ENCODE measurements around the gene COX20. TPM values are rescaled to one million over a fixed set of nuclear protein-coding genes. Genes with fewer than 3 reads are reported as not detected.

COX20 gene
- total and polyA plus RNA-seq, 2 of the 13 experiments (the other 11 are each of a cell fraction or from before 2014, with no cell fraction given) = 34.4 to 95.8 TPM

- no peak for TF ChIP-seq JDP2 (CRISPR knock-in tag; IDR thresholded peaks at IDR 0.05; ENCODE audit: borderline replicate concordance)
- no peak for TF ChIP-seq HMG20A (CRISPR knock-in tag; IDR thresholded peaks at IDR 0.05; ENCODE audit: borderline replicate concordance)
- TF ChIP-seq SAP130 (CRISPR knock-in tag; IDR thresholded peaks at IDR 0.05; ENCODE audit: low read depth) = peak; percentile 33; the same call in 1 of the 2 replicates
- TF ChIP-seq ZNF652 (CRISPR knock-in tag; IDR thresholded peaks at IDR 0.05; ENCODE audit: borderline replicate concordance, low read depth) = peak; percentile 51; the same call in 1 of the 2 replicates
- no peak for TF ChIP-seq TP53 (CRISPR knock-in tag; conservative IDR thresholded peaks at IDR 0.05)
- no peak for TF ChIP-seq KLF13 (CRISPR knock-in tag; IDR thresholded peaks at IDR 0.05)
- TF ChIP-seq SOX5 (CRISPR knock-in tag; IDR thresholded peaks at IDR 0.05; ENCODE audit: borderline replicate concordance) = no peak
- TF ChIP-seq, protein P1, sequence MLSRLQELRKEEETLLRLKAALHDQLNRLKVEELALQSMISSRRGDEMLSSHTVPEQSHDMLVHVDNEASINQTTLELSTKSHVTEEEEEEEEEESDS (CRISPR knock-in tag; IDR thresholded peaks at IDR 0.05; ENCODE audit: borderline replicate concordance) = no peak
- no peak for TF ChIP-seq ZC3H13 (CRISPR knock-in tag; IDR thresholded peaks at IDR 0.05)
- TF ChIP-seq ZSCAN29 (CRISPR knock-in tag; conservative IDR thresholded peaks at IDR 0.05) = 0 out of 2 replicates have a peak, but pooled peaks have one; percentile 48
- TF ChIP-seq ZUFSP (CRISPR knock-in tag; IDR thresholded peaks at IDR 0.05; ENCODE audit: borderline replicate concordance) = no peak
- TF ChIP-seq PAF1 (CRISPR knock-in tag; IDR thresholded peaks at IDR 0.05) = no peak; the same call in 1 of the 2 replicates
- TF ChIP-seq NBN (conservative IDR thresholded peaks at IDR 0.05) = no peak
- TF ChIP-seq, protein P2, sequence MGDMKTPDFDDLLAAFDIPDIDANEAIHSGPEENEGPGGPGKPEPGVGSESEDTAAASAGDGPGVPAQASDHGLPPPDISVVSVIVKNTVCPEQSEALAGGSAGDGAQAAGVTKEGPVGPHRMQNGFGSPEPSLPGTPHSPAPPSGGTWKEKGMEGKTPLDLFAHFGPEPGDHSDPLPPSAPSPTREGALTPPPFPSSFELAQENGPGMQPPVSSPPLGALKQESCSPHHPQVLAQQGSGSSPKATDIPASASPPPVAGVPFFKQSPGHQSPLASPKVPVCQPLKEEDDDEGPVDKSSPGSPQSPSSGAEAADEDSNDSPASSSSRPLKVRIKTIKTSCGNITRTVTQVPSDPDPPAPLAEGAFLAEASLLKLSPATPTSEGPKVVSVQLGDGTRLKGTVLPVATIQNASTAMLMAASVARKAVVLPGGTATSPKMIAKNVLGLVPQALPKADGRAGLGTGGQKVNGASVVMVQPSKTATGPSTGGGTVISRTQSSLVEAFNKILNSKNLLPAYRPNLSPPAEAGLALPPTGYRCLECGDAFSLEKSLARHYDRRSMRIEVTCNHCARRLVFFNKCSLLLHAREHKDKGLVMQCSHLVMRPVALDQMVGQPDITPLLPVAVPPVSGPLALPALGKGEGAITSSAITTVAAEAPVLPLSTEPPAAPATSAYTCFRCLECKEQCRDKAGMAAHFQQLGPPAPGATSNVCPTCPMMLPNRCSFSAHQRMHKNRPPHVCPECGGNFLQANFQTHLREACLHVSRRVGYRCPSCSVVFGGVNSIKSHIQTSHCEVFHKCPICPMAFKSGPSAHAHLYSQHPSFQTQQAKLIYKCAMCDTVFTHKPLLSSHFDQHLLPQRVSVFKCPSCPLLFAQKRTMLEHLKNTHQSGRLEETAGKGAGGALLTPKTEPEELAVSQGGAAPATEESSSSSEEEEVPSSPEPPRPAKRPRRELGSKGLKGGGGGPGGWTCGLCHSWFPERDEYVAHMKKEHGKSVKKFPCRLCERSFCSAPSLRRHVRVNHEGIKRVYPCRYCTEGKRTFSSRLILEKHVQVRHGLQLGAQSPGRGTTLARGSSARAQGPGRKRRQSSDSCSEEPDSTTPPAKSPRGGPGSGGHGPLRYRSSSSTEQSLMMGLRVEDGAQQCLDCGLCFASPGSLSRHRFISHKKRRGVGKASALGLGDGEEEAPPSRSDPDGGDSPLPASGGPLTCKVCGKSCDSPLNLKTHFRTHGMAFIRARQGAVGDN (CRISPR knock-in tag; IDR thresholded peaks at IDR 0.05) = no peak
- TF ChIP-seq GABPA (IDR thresholded peaks at IDR 0.05; ENCODE audit: low read depth, low read length) = no peak
- no peak for TF ChIP-seq GABPA (CRISPR knock-in tag; IDR thresholded peaks at IDR 0.05; ENCODE audit: low read depth)
- TF ChIP-seq ZNF354B (CRISPR knock-in tag; IDR thresholded peaks at IDR 0.05) = no peak
- 0 out of 2 replicates have a peak, but pooled peaks have one; percentile 5 for TF ChIP-seq YEATS2 (CRISPR knock-in tag; IDR thresholded peaks at IDR 0.05; ENCODE audit: borderline replicate concordance)
- TF ChIP-seq, protein P3, sequence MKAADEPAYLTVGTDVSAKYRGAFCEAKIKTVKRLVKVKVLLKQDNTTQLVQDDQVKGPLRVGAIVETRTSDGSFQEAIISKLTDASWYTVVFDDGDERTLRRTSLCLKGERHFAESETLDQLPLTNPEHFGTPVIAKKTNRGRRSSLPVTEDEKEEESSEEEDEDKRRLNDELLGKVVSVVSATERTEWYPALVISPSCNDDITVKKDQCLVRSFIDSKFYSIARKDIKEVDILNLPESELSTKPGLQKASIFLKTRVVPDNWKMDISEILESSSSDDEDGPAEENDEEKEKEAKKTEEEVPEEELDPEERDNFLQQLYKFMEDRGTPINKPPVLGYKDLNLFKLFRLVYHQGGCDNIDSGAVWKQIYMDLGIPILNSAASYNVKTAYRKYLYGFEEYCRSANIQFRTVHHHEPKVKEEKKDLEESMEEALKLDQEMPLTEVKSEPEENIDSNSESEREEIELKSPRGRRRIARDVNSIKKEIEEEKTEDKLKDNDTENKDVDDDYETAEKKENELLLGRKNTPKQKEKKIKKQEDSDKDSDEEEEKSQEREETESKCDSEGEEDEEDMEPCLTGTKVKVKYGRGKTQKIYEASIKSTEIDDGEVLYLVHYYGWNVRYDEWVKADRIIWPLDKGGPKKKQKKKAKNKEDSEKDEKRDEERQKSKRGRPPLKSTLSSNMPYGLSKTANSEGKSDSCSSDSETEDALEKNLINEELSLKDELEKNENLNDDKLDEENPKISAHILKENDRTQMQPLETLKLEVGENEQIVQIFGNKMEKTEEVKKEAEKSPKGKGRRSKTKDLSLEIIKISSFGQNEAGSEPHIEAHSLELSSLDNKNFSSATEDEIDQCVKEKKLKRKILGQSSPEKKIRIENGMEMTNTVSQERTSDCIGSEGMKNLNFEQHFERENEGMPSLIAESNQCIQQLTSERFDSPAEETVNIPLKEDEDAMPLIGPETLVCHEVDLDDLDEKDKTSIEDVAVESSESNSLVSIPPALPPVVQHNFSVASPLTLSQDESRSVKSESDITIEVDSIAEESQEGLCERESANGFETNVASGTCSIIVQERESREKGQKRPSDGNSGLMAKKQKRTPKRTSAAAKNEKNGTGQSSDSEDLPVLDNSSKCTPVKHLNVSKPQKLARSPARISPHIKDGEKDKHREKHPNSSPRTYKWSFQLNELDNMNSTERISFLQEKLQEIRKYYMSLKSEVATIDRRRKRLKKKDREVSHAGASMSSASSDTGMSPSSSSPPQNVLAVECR (CRISPR knock-in tag; IDR thresholded peaks at IDR 0.05; ENCODE audit: borderline replicate concordance) = no peak
- TF ChIP-seq POLR2G (IDR thresholded peaks at IDR 0.05; ENCODE audit: low read depth, low read length) = peak; percentile 10
These were observed 670 bp downstream of the COX20 start (continued) for GRCh38 chr1:244836135-244836521.

Data from HepG2 (cell line).